CD4-positive, alpha-beta T cell treated with Interleukin-15 for 1 hour (primary cell): Measurements from ENCODE around the gene SFT2D1.
A peak's percentile ranks its signal among the peaks of the same experiment; 100 is the strongest.

Experiments
- DNase-seq: peaks from one replicate; pipeline ENCODE4 v3.0.0-alpha.2; 2020

Gene SFT2D1

DNA sequence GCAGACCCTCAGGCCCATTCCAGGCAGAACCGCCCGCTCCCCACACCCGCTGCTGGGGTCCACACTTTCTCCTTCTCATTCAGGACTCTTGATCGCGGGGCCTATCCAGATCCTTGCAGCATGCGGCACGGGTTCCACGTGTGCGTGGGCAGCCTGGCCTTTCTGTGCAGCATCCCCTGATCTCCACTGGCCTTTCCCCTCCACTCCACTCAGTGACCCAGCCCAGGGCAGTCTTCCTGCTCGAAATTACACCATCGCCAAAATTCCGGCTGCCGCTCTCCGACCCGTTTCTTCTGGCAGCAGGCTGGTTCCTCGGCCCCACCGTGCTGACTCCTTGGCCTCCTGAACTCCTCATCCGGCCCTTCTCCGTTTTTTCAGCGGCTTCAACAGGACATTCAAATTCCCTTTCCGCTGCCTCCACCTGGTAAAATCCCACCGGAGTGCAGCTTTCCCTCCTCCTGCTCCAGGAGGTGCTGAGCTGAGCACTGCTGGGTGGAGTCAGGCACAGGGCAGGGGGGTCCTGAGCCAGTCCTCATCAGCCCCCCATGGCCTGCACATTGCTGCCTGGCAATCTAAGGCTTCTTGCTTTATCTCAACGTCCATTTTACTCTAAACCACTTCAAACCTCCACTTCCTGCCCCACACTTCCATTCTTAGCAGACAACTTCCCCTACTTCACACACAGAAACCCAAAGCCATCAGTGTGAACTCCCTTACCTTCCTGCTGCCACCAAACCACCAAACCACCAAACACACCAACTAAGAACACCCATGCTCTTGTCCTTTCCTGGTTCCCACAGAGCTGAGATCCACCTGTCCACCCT, 9.0 kb downstream of the SFT2D1 start:
- DNase-seq, result peak; percentile 25

DNA sequence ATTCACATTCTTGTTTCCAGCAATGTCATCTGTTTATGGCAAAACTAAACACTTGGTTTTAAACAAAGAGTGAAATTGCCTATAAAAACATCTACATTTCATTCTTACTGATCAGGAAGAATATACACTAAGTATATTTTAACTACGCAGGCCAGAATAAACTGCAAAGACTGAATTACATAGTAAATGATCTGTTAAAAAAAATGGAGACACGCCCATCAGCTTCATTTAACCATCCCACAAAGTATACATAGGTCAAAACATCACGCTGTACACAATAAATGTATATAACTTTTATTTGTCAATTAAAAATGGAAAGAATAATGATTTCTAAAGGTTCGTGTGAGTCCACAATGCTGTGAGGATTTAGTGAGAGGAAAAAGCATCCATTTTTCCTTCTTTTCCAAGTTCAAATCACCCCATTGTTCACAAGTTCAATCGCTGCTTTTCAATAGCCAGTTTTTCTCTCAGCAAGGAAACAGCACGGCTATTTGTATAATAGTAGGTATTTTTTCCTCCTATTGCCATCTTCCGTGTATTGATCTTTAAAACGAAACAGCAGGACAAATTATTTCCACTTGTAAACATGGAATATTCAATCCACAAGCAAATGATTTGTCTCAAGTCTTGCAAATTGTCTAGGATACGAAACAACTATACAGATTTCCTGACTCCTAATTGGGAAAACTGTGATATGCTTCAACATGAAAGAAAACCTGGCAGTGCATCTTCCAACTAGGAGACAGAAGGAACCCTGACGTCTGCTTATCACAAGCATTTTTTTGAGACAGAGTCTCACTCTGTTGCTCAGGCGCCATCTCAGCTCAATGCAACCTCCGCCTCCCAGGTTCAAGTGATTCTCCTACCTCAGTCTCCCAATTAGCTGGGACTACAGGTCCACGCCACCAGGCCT, 10.6 kb downstream of the SFT2D1 start:
- no peak for DNase-seq

DNA sequence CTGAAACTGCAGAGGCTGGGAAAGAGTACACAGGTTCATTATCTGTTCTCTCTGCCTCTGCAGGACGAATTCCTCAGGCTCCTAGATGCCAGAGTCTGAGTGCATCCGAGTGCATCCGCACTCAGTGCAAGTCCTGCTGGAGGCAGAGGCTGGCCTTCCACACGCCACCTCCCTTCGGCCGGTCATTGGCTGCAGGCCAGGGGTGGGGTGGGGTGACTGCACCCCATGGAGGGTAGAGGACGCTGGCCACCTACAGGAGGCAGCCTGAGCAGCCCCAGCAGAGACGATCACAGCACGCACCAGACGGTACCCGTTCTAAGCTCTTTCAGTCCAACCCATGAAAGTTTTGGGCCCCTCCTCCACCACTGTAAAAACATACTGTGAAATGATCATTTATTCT, 11.7 kb downstream of the SFT2D1 start:
- DNase-seq, result no peak

DNA sequence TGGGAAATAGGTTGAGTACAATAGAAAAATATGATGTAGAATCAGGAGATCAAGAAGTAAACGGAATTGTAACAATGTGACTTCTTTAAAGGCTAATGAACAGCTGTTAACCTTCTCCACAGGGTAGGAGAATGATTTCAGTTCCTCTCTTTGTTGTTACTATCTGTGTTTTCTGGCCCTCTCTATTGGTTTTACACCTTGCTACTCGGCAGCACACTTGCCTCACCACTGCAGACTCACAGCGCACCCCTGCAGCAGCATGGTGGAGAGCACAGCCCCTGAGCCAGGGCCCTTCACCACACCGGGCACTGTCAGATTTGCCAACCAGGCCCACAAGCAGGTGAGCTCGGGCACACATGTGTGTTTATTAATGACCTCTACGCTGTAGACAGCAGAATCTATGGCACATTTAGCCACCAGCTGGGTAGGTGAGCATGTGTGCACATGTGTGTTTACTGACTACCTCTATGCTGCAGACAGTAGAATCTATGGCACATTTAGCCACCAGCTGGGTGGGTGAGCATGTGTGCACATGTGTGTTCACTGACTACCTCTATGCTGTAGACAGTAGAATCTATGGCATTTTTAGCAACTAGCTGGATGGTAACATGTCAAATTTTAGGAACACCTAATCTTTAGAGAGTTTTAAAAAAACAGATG, 16.8 kb downstream of the SFT2D1 start:
- DNase-seq, result no peak

DNA sequence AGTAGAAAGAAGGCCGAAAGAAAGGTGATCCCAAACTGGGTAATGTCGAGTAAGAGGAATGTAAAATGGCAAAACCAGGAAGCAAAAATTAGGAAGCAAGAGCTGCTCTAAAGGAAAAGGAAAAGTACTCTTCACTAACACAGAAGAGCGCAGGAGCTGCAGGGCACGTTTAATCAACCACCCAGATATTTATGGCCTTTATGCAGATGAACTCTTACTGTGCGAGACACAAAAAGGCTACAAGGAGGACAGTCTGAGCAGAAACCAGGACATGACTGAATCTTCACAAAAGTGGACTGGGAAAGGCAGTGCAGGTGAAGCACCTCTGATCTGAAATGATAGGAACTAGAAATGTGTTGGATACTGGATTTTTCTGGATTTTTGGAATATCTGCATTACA, 18.9 kb downstream of the SFT2D1 start:
- no peak for DNase-seq

DNA sequence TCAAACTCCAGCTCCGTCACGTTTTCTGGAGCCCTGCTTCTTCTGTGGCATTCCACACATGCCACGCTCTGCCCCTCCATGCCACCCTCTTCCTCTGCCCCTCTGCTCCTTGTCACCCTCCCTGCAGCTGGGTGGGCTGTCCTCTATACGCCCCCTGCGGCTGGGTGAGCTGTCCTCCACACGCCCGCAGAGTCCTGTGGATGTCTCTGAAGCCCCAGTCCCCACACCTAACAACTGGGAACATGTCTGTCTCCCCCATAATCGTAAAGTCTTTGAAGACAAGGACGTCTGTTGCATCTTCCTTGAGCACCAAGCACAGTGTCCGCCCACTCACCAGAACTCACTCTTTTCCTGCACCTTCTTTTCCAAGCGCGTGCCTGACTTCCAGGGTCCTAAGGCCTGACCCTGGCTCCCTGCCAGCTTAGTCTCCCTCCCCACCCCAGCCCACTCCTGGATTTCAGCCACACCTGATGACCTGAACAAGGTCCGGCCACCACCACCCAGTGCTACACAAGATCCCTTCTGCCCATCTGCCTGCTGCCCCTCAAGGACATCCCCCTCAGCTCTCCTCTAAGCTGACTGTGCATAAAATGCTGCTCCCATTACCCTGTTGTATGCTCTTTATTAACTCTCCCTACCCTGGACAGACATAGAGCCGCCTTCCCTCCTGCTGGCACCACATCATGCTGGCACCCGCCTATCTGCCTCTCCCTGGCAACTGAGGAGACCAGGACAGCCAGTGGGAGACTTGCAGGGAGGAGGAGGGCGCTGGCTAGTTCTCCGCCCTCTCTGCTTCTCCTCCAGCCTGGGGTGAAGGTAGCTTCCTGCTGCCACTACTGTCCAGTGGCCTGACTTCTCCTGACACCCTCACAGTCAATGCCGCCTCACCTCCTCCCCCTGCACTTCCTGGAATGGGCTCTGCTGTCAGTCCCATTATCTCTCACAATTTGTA, 23.4 kb downstream of the SFT2D1 start:
- DNase-seq, result no peak

DNA sequence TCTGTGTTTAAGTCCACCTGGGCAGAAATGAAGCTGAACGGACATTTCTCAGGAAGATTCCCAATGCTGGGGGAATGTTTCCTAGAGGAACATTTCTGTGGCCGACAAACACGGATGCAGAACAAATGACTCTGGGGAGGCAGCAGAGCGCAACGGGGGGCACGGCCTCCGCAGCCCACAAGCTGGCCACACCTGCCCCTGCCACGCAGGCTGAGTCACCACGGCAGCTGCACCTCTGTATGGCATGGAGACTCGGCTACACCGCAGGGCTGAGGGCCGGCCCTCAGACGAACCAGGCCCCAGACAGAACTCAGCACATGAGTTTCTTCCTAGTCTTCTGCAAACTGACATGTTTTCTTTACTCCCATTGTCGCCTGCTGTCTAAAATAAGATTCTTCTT, 24.1 kb downstream of the SFT2D1 start:
- DNase-seq, result no peak

DNA sequence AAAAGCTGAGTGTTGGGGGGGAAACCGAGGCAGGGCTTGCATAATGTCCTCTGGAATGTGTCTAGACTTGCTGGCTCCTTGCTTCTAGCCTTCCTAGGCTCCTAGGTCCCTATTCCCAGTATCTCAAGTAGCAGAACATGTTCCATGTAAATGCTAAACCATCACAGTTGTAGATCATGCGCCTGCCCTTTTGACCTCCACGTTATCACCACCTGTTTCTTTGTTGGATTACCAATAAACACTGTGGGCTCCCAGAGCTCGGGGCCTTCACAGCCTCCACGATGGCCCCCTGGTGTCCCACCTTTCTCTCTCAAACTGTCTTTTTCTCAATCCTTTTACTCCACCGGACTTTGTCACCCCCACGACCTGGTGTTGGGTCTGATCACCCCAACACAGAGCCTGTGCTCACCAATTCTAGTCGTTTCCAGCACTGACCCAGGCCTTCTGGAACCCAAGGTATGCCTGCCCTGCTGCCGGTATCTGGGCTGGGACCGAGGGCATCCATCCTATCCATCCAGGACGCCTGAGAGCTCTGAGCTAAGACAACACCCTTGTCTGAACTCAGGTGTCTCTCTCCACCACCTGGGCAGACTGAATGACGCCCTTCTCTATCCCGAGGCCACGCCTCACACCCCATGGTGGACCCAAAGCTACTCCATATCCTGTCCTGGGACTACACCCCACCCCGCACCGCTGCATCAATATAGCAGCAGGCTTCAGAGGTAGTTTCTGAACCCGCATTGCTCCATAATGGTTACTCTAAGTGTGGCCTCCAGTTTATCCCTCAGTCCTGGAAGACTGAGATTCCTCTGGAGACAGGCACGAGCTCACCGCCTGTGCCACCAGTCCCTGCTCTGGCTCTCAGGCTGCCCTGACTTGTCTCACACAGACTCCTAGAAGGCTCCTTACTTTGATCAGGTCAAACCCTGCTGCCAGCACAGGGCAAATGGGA, 24.8 kb downstream of the SFT2D1 start:
- DNase-seq, result no peak

DNA sequence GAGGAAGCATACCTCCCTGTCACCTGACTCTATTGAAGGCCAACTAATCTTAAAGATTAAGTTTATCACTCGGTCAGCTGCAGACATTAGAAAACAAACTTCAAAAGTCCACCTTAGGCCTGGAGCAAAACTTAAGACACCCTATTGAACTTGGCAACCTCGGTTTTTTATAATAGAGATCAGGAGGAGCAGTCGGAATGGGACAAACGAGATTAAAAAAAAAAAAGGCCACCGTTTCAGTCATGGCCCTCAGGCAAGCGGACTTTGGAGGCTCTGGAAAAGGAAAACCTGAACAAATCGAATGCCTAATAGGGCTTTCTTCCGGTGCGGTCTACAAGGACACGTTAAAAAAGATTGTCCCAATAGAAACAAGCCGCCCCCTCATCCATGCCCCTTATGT, 26.9 kb downstream of the SFT2D1 start:
- no peak for DNase-seq

DNA sequence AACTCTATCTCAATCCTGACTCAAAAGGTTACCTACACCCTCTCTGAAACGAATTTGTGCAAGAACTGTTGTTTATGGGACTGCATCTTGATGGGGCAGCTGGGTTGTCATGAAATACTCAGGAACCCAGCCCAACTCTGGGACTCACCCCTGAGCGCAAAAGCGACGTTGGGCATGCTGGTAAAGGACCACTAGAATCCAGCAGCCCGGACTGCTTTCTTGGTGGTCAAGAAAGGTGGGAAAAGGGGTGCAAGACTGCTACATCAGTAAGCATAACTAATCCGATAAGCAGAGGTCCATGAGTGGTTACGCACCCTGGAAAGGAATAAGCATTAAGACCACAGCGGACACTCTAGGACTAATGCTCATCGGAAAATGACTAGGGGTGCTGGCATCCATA, 27.9 kb downstream of the SFT2D1 start:
- DNase-seq, result no peak

DNA sequence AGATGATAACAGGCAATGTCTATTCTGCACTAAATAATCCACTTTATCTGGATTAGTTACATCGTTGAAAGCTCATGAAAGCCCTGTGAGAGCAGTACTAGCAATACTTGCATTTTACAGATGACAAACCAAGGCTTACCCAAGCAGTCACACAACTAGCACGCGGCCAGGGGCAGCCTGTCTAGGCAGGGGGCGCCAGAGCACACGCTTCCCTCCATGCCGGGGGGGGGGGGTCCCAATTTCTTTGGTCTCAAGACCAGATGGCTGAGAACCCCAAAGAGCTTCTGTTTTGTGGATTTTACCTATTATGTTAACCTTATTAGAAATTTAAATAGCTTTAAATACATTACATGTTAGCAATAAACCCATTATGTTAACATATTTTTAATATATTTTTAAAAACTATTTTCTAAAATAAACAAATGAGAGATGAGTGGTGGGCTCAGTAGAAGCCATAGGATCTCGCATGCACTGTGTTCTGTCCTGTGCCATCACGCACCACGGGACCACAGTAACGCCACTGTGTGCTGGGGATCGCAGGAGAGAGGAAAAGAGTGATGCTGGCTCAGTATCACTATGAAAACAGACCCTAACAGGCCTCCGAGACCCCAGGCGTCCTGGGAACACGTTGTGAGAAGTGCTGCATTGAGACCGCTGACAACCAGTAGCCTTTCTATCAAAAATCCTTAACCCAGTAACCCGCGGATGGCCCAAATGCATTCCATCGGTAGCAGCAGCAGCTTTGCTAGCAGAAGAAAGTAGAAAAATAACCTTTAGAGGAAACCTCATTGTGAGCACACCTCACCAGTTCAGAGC, 28.9 kb downstream of the SFT2D1 start:
- DNase-seq, result peak; percentile 66

DNA sequence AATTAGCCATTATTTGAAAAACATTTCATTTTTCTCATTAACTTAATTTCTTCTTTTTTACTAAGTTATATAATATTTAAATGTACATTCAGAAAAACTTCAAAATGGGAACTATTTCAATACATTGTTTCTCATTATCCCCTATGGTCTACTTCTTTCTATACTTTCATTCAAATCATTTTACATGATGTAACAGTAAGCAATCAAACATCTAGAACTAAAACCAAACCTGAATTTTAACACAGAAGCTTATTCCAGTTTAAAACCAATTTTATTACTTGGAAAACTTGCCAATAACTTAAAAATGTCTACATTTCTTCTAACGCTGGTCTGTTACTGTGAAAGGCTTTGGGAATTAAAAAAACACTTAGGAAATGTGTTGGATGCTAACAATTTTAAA, 29.5 kb downstream of the SFT2D1 start:
- DNase-seq, result no peak

DNA sequence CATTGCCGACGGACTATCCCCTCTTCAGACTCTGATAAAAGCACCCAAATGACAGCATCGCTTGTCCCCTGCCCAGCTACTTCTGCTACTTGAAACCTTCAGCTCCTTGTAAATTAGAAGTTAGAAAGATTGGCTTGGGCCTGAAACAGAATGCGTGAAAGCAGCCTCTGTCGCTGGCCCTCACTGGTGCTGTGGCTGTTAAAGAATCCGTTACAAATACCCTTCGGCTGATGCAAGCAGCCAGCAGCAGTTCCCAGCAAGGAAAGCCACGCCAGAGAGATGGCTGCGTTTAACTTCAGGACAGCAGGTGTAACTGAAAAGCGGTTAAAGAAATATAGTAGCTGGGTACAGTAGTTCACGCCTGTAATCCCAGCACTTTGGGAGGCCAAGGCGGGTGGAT, 31.7 kb downstream of the SFT2D1 start:
- no peak for DNase-seq

DNA sequence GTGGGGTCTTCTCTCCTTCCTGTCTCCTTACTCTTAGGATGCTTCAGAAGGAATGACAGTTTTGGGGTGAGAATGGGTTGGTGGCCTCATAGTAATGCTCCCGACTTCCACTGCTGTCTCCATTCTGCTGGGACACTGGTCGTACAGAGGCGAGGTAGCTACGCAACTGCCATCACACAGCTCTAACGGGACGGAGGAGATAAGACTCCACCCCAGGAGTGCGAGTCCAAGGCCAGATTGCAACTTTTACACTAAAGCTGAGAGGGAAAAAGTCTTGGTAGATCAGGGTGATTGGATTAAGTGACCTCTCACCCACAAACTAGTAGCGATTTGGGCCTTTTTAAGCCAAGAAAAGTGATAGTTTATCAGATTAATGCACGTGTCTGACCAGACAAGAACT, 32.4 kb downstream of the SFT2D1 start:
- DNase-seq, result no peak

DNA sequence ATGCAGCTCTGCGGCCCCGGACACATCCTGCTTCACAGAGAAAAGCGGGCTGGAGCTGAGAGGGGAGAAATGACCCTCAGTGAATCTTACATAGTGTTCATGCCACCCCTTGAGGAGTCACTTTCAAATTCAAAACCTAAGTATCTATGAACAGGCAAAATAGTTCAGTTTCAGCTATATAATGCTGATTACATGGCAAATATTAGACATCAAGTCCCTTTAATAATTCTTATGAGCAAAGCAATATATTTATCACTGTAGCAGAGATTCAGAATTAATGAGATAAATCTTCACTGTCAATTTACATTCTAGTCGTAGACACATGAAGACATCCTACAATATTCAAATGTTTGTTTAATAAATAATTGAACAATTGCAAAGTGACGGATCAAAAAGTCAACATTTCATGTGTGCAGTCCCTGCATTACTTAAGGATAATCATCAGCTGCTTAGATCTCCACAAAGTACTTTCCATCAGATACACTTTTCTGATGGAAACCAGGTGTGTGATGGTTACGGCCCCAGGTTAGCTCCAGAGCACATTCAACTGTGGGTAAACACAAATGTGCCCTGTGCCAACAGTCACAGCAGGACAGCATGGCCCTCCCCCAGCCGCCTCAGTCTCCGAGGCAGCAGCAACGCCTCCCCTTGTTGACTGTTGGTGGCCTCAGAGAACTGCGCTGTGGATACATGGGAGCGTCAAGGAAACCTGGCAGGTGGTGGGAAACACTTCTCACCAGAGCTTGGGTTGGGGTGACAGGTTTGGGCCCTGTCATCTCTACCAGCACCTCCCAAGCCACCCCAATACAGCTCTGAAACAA, 33.4 kb downstream of the SFT2D1 start:
- DNase-seq, result no peak

DNA sequence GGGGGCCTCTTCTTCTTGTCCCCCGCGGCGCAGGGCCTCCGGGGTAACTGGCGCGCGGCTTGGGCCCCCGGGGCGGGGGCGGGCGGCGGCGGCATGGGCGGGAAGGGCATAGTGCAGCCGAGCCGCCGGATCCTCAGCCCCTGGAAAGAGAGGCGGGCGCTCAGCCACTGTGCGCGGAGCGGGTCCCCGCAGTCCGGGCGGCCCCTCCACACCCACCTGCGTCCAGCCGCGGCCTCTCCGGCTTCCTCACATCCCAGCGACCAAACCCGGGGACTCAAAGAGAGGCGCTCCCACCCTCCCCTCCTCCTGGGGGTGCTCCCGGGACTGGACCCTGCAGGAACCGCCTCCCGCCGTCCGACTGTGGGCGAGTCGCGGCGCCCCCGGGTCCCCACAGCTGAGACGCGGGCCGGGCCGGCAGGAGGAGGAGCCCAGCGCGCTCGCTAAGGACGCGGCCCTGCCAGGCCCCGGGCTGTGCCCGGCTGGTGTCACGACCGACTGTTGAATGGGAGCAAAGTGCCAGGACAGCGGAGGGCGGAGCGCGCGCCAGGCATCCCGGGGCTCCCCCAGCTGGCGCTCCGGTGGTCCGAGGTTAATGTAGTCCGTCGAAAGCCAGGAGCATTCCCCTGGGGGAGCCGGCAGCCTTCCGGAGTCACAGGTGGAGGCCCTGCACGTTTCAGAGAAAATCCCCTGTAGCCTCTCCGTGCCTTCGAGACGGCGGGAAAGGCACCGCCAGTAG, 34.1 kb downstream of the SFT2D1 start, which contains the start of gene PRR18:
Gene PRR18 (minus strand): TSS at position 360 of the 736 bp plus-strand sequence. CDS start 250 bp downstream, at position 110.
- no peak for DNase-seq

DNA sequence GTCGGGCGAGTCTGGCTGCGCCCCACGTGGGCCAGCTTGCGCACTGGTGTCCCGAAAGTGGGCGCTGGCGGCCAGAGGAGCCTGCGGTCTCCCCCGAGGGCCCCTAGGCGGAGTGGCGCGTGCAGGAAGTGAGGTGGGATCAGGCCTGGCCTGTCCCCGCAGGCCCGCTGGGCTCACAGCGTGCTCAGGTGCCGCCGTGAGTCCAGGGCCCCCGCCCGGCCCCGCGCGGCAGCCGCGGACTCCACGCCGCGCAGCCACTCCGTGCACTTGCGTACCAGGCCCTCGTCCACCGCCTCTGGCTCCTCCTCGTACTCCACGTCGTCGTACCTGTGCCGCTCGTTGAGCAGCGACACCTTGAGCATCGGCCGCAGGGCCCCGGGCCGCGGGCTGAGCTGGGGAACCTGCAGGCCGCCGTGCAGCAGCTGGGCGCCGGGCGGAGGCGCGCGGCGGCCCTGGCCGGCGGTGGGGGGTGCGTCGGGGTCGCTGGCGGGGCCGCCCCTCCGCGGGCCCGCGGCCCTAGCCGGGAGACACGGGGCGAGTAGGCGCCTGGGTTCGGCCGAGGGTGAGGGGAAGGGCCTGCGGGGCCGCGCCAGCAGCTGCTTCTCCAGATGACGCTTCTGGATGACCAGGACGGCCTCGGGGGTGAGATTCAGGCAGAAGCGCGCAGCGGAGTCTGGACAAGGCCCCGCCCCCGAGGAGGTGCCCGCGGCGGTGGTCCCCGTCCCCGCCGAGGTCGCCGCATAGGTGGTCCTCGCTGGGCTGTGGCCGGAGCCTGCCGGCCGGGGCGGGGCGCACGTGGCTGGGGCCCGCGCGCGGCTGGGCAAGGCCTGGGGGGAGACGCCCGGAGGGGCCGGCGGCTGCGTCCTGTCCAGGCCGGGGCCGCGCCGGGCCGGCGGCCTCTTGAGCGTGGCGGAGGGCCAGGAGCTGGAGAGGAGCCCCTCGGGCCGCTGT, 35.0 kb downstream of the SFT2D1 start:
- no peak for DNase-seq
